MM.1S (cell line): ENCODE data around the gene MACROD2.

Experiments
- DNase-seq: peaks from one replicate; pipeline ENCODE4 v3.0.0-alpha.2; 2015
- H2AFZ ChIP-seq: fragments of 300-600 bp; sonication (generic); 2 replicates; pipeline ENCODE4 v1.6.0; 2016; ENCODE audit warnings: antibody characterized with exemption, low read length
- H3F3A ChIP-seq: fragments of 300-600 bp; sonication (generic); 2 replicates; pipeline ENCODE4 v1.6.1; 2016; ENCODE audit warnings: mild to moderate bottlenecking, antibody characterized with exemption, low read length, moderate library complexity, mixed read lengths; ENCODE audit not compliant: insufficient read depth
- H3K27ac ChIP-seq: fragments of 300-600 bp; sonication (generic); 2 replicates; pipeline ENCODE4 v1.5.1; 2016; ENCODE audit warnings: mild to moderate bottlenecking, low read length
- H3K27me3 ChIP-seq: fragments of 300-600 bp; sonication (generic); replicated peaks from 2 replicates; pipeline ENCODE4 v1.6.0; 2016; ENCODE audit warnings: low read length; ENCODE audit not compliant: insufficient read depth
- H3K36me3 ChIP-seq: fragments of 300-600 bp; sonication (generic); replicated peaks from 2 replicates; pipeline ENCODE4 v1.6.1; 2016; ENCODE audit warnings: mild to moderate bottlenecking, low read length, mixed read lengths; ENCODE audit not compliant: insufficient read depth
- H3K4me1 ChIP-seq: fragments of 300-600 bp; sonication (generic); 2 replicates; pipeline ENCODE4 v1.6.1; 2016; ENCODE audit warnings: low read length, mixed read lengths
- H3K4me2 ChIP-seq: fragments of 300-600 bp; sonication (generic); 2 replicates; pipeline ENCODE4 v1.6.0; 2016; ENCODE audit warnings: low read depth, low read length
- H3K4me3 ChIP-seq: fragments of 300-600 bp; sonication (generic); 2 replicates; pipeline ENCODE4 v1.5.1; 2016; ENCODE audit warnings: low read length, mixed read lengths
- H3K79me2 ChIP-seq: fragments of 300-600 bp; sonication (generic); 2 replicates; pipeline ENCODE4 v1.6.1; 2016; ENCODE audit warnings: mixed run types, low read length, mixed read lengths
- H3K9ac ChIP-seq: fragments of 300-600 bp; sonication (generic); 2 replicates; pipeline ENCODE4 v1.6.1; 2016; ENCODE audit warnings: low read length, mixed read lengths
- H3K9me2 ChIP-seq: fragments of 300-600 bp; sonication (generic); replicated peaks from 2 replicates; pipeline ENCODE4 v1.6.1; 2016; ENCODE audit warnings: mild to moderate bottlenecking, low read length, mixed read lengths; ENCODE audit not compliant: insufficient read depth
- H3K9me3 ChIP-seq: fragments of 300-600 bp; sonication (generic); replicated peaks from 2 replicates; pipeline ENCODE4 v1.6.1; 2016; ENCODE audit warnings: mild to moderate bottlenecking, low read length, mixed read lengths; ENCODE audit not compliant: insufficient read depth
- H4K20me1 ChIP-seq: fragments of 300-600 bp; sonication (generic); 2 replicates; pipeline ENCODE4 v1.6.1; 2016; ENCODE audit warnings: mild to moderate bottlenecking, low read length, moderate library complexity, mixed read lengths; ENCODE audit not compliant: insufficient read depth
- EZH2 ChIP-seq: fragments of 300-600 bp; sonication (generic); optimal IDR thresholded peaks from 2 replicates; pipeline ENCODE3; 2017; ENCODE audit warnings: low read depth, mild to moderate bottlenecking, antibody characterized with exemption, low read length, mixed read lengths
- EZH2phosphoT487 ChIP-seq: fragments of 300-600 bp; sonication (generic); IDR thresholded peaks from 2 replicates; pipeline ENCODE4 v1.6.1; 2018; ENCODE audit warnings: antibody characterized with exemption, low read length
- TF ChIP-seq, protein P1 (sequence below): fragments of 300-600 bp; sonication (generic); IDR thresholded peaks from 2 replicates; pipeline ENCODE4 v1.5.1; 2016; ENCODE audit warnings: antibody characterized with exemption, low read length, mixed read lengths

The MACROD2 gene

GRCh38 chr20:14046534-14046933, 51.2 kb downstream of the MACROD2 start:
- Histone ChIP-seq H4K20me1 (peaks cover 5% of the 10 kb centered on the region; the same call in 1 of the 2 replicates), H3K79me2 (no peaks in the 10 kb centered on the region), H2AFZ (no peak overlapping the region), H3K9me2 (no peaks in the 10 kb centered on the region), H3K4me3 (no peak overlapping the region), H3F3A (peaks cover 5% of the 10 kb centered on the region), H3K27ac (no peak overlapping the region), H3K4me2 (no peak overlapping the region), H3K9me3 (no peaks in the 10 kb centered on the region), H3K27me3 (peaks cover 52% of the 10 kb centered on the region), H3K9ac (no peak overlapping the region), H3K36me3 (no peaks in the 10 kb centered on the region), H3K4me1 (peaks cover 3% of the 10 kb centered on the region; the same call in 1 of the 2 replicates)
- TF ChIP-seq, protein P1, sequence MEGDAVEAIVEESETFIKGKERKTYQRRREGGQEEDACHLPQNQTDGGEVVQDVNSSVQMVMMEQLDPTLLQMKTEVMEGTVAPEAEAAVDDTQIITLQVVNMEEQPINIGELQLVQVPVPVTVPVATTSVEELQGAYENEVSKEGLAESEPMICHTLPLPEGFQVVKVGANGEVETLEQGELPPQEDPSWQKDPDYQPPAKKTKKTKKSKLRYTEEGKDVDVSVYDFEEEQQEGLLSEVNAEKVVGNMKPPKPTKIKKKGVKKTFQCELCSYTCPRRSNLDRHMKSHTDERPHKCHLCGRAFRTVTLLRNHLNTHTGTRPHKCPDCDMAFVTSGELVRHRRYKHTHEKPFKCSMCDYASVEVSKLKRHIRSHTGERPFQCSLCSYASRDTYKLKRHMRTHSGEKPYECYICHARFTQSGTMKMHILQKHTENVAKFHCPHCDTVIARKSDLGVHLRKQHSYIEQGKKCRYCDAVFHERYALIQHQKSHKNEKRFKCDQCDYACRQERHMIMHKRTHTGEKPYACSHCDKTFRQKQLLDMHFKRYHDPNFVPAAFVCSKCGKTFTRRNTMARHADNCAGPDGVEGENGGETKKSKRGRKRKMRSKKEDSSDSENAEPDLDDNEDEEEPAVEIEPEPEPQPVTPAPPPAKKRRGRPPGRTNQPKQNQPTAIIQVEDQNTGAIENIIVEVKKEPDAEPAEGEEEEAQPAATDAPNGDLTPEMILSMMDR, result no peak
- TF ChIP-seq EZH2, result no peak
- TF ChIP-seq EZH2phosphoT487, result no peak
- DNase-seq, result no peak

GRCh38 chr20:14049111-14049510, 53.8 kb downstream of the MACROD2 start:
- H2AFZ ChIP-seq, result no peak overlapping the region
- no peaks in the 10 kb centered on the region for H3K36me3 ChIP-seq
- peaks cover 3% of the 10 kb centered on the region; the same call in 1 of the 2 replicates for H3K4me1 ChIP-seq
- no peaks in the 10 kb centered on the region for H3K9me3 ChIP-seq
- peaks cover 5% of the 10 kb centered on the region; the same call in 1 of the 2 replicates for H4K20me1 ChIP-seq
- H3K27me3 ChIP-seq, result peaks cover 72% of the 10 kb centered on the region
- no peak overlapping the region for H3K27ac ChIP-seq
- no peak overlapping the region for H3K9ac ChIP-seq
- H3K9me2 ChIP-seq, result no peaks in the 10 kb centered on the region
- H3F3A ChIP-seq, result peaks cover 5% of the 10 kb centered on the region
- TF ChIP-seq EZH2phosphoT487 (no peak), EZH2 (no peak)
- TF ChIP-seq, protein P1, result no peak
- H3K4me2 ChIP-seq, result no peak overlapping the region
- peak; percentile 88 for DNase-seq
- no peaks in the 10 kb centered on the region for H3K79me2 ChIP-seq
- H3K4me3 ChIP-seq, result no peak overlapping the region

GRCh38 chr20:14051454-14051853, 56.1 kb downstream of the MACROD2 start:
- Histone ChIP-seq H3K9ac (no peak overlapping the region), H3K9me3 (no peaks in the 10 kb centered on the region), H4K20me1 (peaks cover 5% of the 10 kb centered on the region; the same call in 1 of the 2 replicates), H3K79me2 (no peaks in the 10 kb centered on the region), H2AFZ (no peak overlapping the region), H3F3A (peaks cover 5% of the 10 kb centered on the region), H3K4me3 (no peak overlapping the region), H3K27me3 (peaks cover 68% of the 10 kb centered on the region), H3K9me2 (no peaks in the 10 kb centered on the region), H3K27ac (no peak overlapping the region), H3K36me3 (no peaks in the 10 kb centered on the region), H3K4me2 (no peak overlapping the region), H3K4me1 (peaks cover 3% of the 10 kb centered on the region; the same call in 1 of the 2 replicates)
- no peak for DNase-seq
- TF ChIP-seq, protein P1, result no peak
- TF ChIP-seq EZH2 (no peak), EZH2phosphoT487 (no peak)
